OCI-LY7 (cell line): ENCODE measurements around the gene LRP10. TPM values are rescaled to one million over a fixed set of nuclear protein-coding genes. Genes with fewer than 3 reads are reported as not detected.

Experiments used
- BruUV-seq: library from RNA; stranded (reverse); fragments of 400-500 nt; replicated peaks from 2 replicates; lab custom pipeline; 2021; lab: Mats Ljungman, UMichigan
- CTCF ChIA-PET: fragments of 300-600 bp; sonication (Branson Sonifier 250); formaldehyde crosslinking; loops from one replicate; lab custom pipeline; 2022; ENCODE audit warnings: antibody characterized with exemption; ENCODE audit not compliant: unreplicated experiment; lab: Charles Lee
- POLR2A ChIA-PET: fragments of 300-600 bp; sonication (Branson Sonifier 250); formaldehyde crosslinking; loops from one replicate; lab custom pipeline; 2022; ENCODE audit warnings: antibody characterized with exemption; lab: Charles Lee
- DNase-seq: peaks from one replicate; pipeline ENCODE4 v3.0.0-alpha.2; 2015; ENCODE audit warnings: low spot score
- H2AFZ ChIP-seq: fragments of 200-600 bp; sonication (generic), shearing (Covaris generic); 2 replicates; pipeline ENCODE4 v1.6.1; 2014; ENCODE audit warnings: mild to moderate bottlenecking, antibody characterized with exemption, low read length, moderate library complexity
- H3K27ac ChIP-seq: fragments of 200-600 bp; sonication (generic); 2 replicates; pipeline ENCODE4 v1.5.1; 2014; ENCODE audit warnings: mixed run types, low read depth, mild to moderate bottlenecking, moderate library complexity, low read length, inconsistent platforms; ENCODE audit not compliant: poor library complexity, severe bottlenecking
- H3K36me3 ChIP-seq: fragments of 200-600 bp; sonication (generic); 2 replicates; pipeline ENCODE4 v1.6.1; 2014; ENCODE audit warnings: mild to moderate bottlenecking, antibody characterized with exemption, low read length, moderate library complexity, mixed read lengths; ENCODE audit not compliant: insufficient read depth
- H3K4me1 ChIP-seq: fragments of 200-600 bp; sonication (generic); 2 replicates; pipeline ENCODE4 v1.5.1; 2014; ENCODE audit warnings: mild to moderate bottlenecking, low read length; ENCODE audit not compliant: insufficient read depth, poor library complexity, severe bottlenecking
- H3K4me2 ChIP-seq: fragments of 200-600 bp; sonication (generic); 2 replicates; pipeline ENCODE4 v1.6.1; 2014; ENCODE audit warnings: mild to moderate bottlenecking, low read length
- H3K4me3 ChIP-seq: fragments of 200-600 bp; sonication (generic); 2 replicates; pipeline ENCODE4 v1.5.1; 2014; ENCODE audit warnings: mild to moderate bottlenecking, low read depth, low read length; ENCODE audit not compliant: poor library complexity, severe bottlenecking
- H3K79me2 ChIP-seq: fragments of 200-600 bp; sonication (generic); 2 replicates; pipeline ENCODE4 v1.6.1; 2016; ENCODE audit warnings: low read depth, mild to moderate bottlenecking, low read length, moderate library complexity, mixed read lengths; ENCODE audit not compliant: insufficient read depth
- H3K9me2 ChIP-seq: fragments of 200-600 bp; sonication (generic); 2 replicates; pipeline ENCODE4 v1.6.1; 2016; ENCODE audit warnings: mild to moderate bottlenecking, low read length, mixed read lengths; ENCODE audit not compliant: insufficient read depth
- H3K9me3 ChIP-seq: fragments of 200-600 bp; sonication (generic); 2 replicates; pipeline ENCODE4 v1.6.1; 2014; ENCODE audit warnings: mild to moderate bottlenecking, mixed run types, low read length, mixed read lengths
- H4K20me1 ChIP-seq: fragments of 200-600 bp; sonication (generic); 2 replicates; pipeline ENCODE4 v1.6.1; 2014; ENCODE audit warnings: mild to moderate bottlenecking, antibody characterized with exemption, low read length, moderate library complexity, mixed read lengths; ENCODE audit not compliant: insufficient read depth
- EZH2phosphoT487 ChIP-seq: fragments of 200-600 bp; sonication (generic); IDR thresholded peaks from 2 replicates; pipeline ENCODE4 v1.6.1; 2018; ENCODE audit warnings: low read depth, borderline replicate concordance, mild to moderate bottlenecking, mixed run types, antibody characterized with exemption, low read length, moderate library complexity, mixed read lengths
- intact Hi-C: fragments of 100-400 bp; cut with micrococcal nuclease; formaldehyde crosslinking; loops from one replicate; pipeline ENCODE4 v1.10.0; 2022; ENCODE audit not compliant: unreplicated experiment
- total RNA-seq, 2 experiments: library from RNA; depleted of rRNA in 1 of 2; stranded (reverse); fragments of >200 nt in 1 of 2; shearing (Covaris generic) in 1 of 2; gene quantifications; 2 replicates each; pipeline ENCODE4 v1.2.3, GENCODE V29; 2014 to 2022
- TF ChIP-seq, protein P1 (sequence below): fragments of 200-600 bp; sonication (generic); conservative IDR thresholded peaks from 2 replicates; pipeline ENCODE4 v1.5.1; 2014; ENCODE audit warnings: mild to moderate bottlenecking, antibody characterized with exemption, low read length, moderate library complexity, mixed read lengths

Gene LRP10
- total RNA-seq, 2 experiments from 2014 or later, result 25.5 to 55.1 TPM

DNA sequence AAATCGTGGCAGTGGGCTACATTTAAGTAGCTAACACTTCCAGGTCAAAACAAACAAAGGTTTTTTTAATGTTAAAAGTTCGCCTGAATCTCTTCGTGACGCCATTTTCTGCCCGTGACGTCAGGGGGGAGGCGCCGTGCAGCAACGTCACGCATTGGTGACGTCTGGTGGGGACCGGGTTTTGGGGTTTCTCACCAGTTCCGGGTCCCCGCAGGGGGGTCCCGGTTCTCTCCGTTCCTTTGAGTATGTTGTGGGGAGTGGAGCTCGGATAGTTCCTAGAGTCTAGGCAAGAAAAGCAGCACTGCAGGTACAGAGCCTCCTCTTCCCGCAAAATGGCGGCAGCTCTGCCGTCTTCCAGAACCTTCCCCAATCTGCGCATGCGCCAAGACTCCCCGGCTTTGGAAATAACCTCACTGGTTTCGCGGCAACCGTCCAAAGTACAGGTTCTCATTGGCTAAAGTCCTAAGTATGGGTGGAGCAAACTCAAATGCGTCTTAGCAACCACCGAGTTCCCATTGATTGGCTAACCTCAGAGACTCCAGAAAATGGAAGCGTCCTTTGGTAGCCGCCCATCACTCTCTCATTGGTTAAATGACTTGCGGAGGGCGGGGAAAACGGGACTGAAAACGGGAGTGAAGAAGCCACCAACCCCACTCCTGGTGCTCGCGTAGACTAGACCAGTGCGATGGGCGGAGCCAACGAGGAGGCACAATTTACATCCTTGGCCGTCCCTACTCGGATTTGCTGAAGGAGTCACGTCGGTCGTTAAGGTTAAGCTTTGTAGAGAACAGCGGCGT, 47.5 kb downstream of the LRP10 start, which contains the start of gene RBM23:
TSS of gene RBM23 (minus strand) at position 346 of the 797 bp plus-strand sequence.
- Histone ChIP-seq H3K4me1 (peaks cover 36% of the 10 kb centered on the region), H2AFZ (peak within 1 kb of the TSS; percentile 74), H3K9me2 (no peaks in the 10 kb centered on the region), H3K4me2 (peak within 1 kb of the TSS; percentile 95), H3K9me3 (no peaks in the 10 kb centered on the region), H3K36me3 (peaks cover 75% of the 10 kb centered on the region), H3K27ac (peak within 1 kb of the TSS; percentile 78), H3K4me3 (peak within 1 kb of the TSS; percentile 82), H3K79me2 (peaks cover 44% of the 10 kb centered on the region), H4K20me1 (no peaks in the 10 kb centered on the region)
- CTCF ChIA-PET, result interaction anchor here (0.7 kb wide), 1 partner anchor 89 kb away, joined by 3 read pairs; no protein-coding TSS in a partner anchor
- POLR2A ChIA-PET, result interaction anchor here (0.5 to 6.3 kb wide), 16 partner anchors 9 to 153 kb away, joined by 3 to 61 read pairs (median 4); partner anchors contain the start of genes HAUS4, LRP10, OXA1L and PRMT5
- TF ChIP-seq, protein P1, sequence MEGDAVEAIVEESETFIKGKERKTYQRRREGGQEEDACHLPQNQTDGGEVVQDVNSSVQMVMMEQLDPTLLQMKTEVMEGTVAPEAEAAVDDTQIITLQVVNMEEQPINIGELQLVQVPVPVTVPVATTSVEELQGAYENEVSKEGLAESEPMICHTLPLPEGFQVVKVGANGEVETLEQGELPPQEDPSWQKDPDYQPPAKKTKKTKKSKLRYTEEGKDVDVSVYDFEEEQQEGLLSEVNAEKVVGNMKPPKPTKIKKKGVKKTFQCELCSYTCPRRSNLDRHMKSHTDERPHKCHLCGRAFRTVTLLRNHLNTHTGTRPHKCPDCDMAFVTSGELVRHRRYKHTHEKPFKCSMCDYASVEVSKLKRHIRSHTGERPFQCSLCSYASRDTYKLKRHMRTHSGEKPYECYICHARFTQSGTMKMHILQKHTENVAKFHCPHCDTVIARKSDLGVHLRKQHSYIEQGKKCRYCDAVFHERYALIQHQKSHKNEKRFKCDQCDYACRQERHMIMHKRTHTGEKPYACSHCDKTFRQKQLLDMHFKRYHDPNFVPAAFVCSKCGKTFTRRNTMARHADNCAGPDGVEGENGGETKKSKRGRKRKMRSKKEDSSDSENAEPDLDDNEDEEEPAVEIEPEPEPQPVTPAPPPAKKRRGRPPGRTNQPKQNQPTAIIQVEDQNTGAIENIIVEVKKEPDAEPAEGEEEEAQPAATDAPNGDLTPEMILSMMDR, result no peak
- TF ChIP-seq EZH2phosphoT487, result no peak
- intact Hi-C loops, result loop anchor here (5.0 kb wide), 1 partner anchor 47 kb away; the partner anchor contains the start of gene LRP10
- no TSS peak for BruUV-seq
- peak; percentile 100 for DNase-seq

DNA sequence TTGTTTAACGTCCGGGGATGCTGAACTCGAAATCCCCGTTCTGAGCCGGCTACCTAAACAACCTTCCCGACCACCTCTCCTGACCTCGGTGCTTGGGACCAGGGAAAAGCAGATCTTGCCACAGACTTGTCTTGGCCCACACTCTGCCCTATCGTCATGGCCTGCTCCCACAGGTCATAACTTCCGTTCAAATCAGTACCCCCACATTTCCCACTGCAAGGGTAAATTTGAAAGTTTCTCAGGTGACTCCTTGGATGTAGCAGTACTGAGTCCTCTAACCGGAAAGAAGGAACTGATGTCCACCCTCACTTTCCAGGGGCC, 48.0 kb downstream of the LRP10 start:
- H3K4me3 ChIP-seq, result peak overlapping the region; percentile 62
- peak overlapping the region; percentile 78 for H3K27ac ChIP-seq
- TF ChIP-seq EZH2phosphoT487, result no peak
- TF ChIP-seq, protein P1, result no peak
- intact Hi-C loops, result loop anchor here (5.0 kb wide), 1 partner anchor 47 kb away; the partner anchor contains the start of gene LRP10
- no peak overlapping the region for H2AFZ ChIP-seq
- H3K9me2 ChIP-seq, result no peaks in the 10 kb centered on the region
- peak overlapping the region; percentile 82 for H3K4me2 ChIP-seq
- BruUV-seq, result TSS peak; percentile 87
- peaks cover 40% of the 10 kb centered on the region for H3K79me2 ChIP-seq
- CTCF ChIA-PET, result interaction anchor here (0.7 kb wide), 1 partner anchor 88 kb away, joined by 3 read pairs; no protein-coding TSS in a partner anchor
- no peaks in the 10 kb centered on the region for H4K20me1 ChIP-seq
- POLR2A ChIA-PET, result interaction anchor here (0.6 to 6.3 kb wide), 6 partner anchors 9 to 88 kb away, joined by 3 to 61 read pairs (median 4); partner anchors contain the start of gene PRMT5
- no peaks in the 10 kb centered on the region for H3K9me3 ChIP-seq
- H3K36me3 ChIP-seq, result peaks cover 76% of the 10 kb centered on the region
- no peak for DNase-seq
- peaks cover 36% of the 10 kb centered on the region for H3K4me1 ChIP-seq
